Panc1 (cell line): ENCODE results near the gene CLEC2B. TPM values are rescaled to one million over a fixed set of nuclear protein-coding genes. Genes with fewer than 3 reads are reported as not detected.

Source experiments
- ATAC-seq: fragments of 200-7000 bp; cut with Tn5 transposase; 2 replicates; pipeline ENCODE4 v1.9.1; 2020; ENCODE audit warnings: mild to moderate bottlenecking, moderate library complexity
- BruUV-seq: library from RNA; stranded (reverse); fragments of 400-500 nt; replicated peaks from 2 replicates; lab custom pipeline; 2021; lab: Mats Ljungman, UMichigan
- CTCF ChIA-PET: fragments of 300-600 bp; sonication (Branson Sonifier 250); formaldehyde crosslinking; loops from one replicate; lab custom pipeline; 2022; ENCODE audit warnings: antibody characterized with exemption; lab: Charles Lee
- POLR2A ChIA-PET: fragments of 300-600 bp; sonication (Branson Sonifier 250); formaldehyde crosslinking; loops from one replicate; lab custom pipeline; 2022; ENCODE audit warnings: antibody characterized with exemption; lab: Charles Lee
- DNase-seq: peaks from one replicate; pipeline ENCODE4 v3.0.0-alpha.2; 2010; ENCODE audit warnings: low read depth, low spot score
- H3K27ac ChIP-seq: 2 replicates; pipeline ENCODE4 v1.5.1; 2011; ENCODE audit warnings: mild to moderate bottlenecking, low read length, inconsistent platforms
- H3K27me3 ChIP-seq: fragments of 200-500 bp; sonication (Bioruptor generic); 2 replicates; pipeline ENCODE4 v1.6.0; 2014; ENCODE audit warnings: low read length, inconsistent platforms; ENCODE audit not compliant: control insufficient read depth, insufficient read depth
- H3K36me3 ChIP-seq: fragments of 200-500 bp; sonication (Bioruptor generic); 2 replicates; pipeline ENCODE4 v1.5.1; 2014; ENCODE audit warnings: inconsistent platforms, mild to moderate bottlenecking, low read length, moderate library complexity; ENCODE audit not compliant: control insufficient read depth, insufficient read depth
- H3K4me1 ChIP-seq: 2 replicates; pipeline ENCODE4 v1.5.1; 2011; ENCODE audit warnings: inconsistent platforms, mild to moderate bottlenecking, low read length, moderate library complexity; ENCODE audit not compliant: control insufficient read depth, insufficient read depth
- H3K4me3 ChIP-seq, 2 experiments: 2 replicates each; pipeline ENCODE4 v1.5.1; 2011 to 2012; ENCODE audit warnings: low read depth in 2 of 2, low read length in 2 of 2, mild to moderate bottlenecking in 2 of 2, inconsistent platforms in 1 of 2, moderate library complexity in 1 of 2
- H3K9me3 ChIP-seq: fragments of 200-500 bp; sonication (Bioruptor generic); 2 replicates; pipeline ENCODE4 v1.5.1; 2014; ENCODE audit warnings: low read depth, mild to moderate bottlenecking, inconsistent platforms, low read length, moderate library complexity; ENCODE audit not compliant: control insufficient read depth, insufficient read depth
- POLR2AphosphoS5 ChIP-seq: IDR thresholded peaks from 2 replicates; pipeline ENCODE4 v1.6.1; 2012; ENCODE audit warnings: mild to moderate bottlenecking, low read depth, low read length, moderate library complexity
- SIN3A ChIP-seq: IDR thresholded peaks from 2 replicates; pipeline ENCODE4 v1.6.1; 2012; ENCODE audit warnings: low read depth, mild to moderate bottlenecking, low read length, moderate library complexity, borderline replicate concordance; ENCODE audit not compliant: insufficient read depth
- TCF7L2 ChIP-seq: IDR thresholded peaks from 2 replicates; pipeline ENCODE4 v1.6.1; 2011; ENCODE audit warnings: mild to moderate bottlenecking, low read depth, low read length, inconsistent platforms
- in situ Hi-C: cut with HindIII; loops from 2 replicates; pipeline ENCODE4 v1.10.0; 2016; ENCODE audit warnings: low sequenced_read_pairs, low pct_unique_long_range_greater_than_20kb
- intact Hi-C: fragments of 100-400 bp; cut with micrococcal nuclease; formaldehyde crosslinking; loops from one replicate; pipeline ENCODE4 v1.10.0; 2022; ENCODE audit not compliant: unreplicated experiment
- total RNA-seq: library from RNA; stranded (reverse); gene quantifications from one replicate; pipeline ENCODE4 v1.2.1, GENCODE V29; 2021; ENCODE audit not compliant: unreplicated experiment
- TF ChIP-seq, protein P1 (sequence below): fragments of 450-650 bp; IDR thresholded peaks from 2 replicates; pipeline ENCODE4 v1.5.1; 2017; ENCODE audit warnings: mild to moderate bottlenecking
- TF ChIP-seq, protein P2 (sequence below), 2 experiments: IDR thresholded peaks; 2 replicates each; pipeline ENCODE4 v1.6.1; 2011 to 2012; ENCODE audit warnings: low read depth in 2 of 2, control low read depth in 1 of 2, low read length in 1 of 2, mild to moderate bottlenecking in 1 of 2, moderate library complexity in 1 of 2; ENCODE audit not compliant: insufficient read depth in 1 of 2

Gene CLEC2B
- total RNA-seq, 1 experiment from 2014 or later: 2.4 TPM

DNA sequence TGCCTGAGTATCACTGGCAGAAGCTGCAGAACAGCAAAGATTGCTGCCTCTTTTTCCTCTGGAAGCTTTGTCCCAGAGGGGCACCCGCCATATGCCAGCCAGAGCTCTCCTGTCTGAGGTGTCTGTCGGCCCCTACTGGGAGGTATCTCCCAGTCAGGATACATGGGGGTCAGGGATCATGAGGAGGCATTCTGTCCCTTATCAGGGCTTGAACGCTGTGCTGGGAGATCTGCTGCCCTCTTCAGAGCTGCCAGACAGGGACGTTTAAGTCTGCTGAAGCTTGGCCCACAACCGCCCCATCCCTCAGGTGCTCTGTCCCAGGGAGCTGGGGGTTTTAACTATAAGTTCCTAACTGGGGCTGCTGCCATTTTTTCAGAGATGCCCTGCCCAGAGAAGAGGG is 20.3 kb downstream of the CLEC2B start:
- Histone ChIP-seq H3K27me3 (no peaks in the 10 kb centered on the region), H3K36me3 (no peaks in the 10 kb centered on the region), H3K9me3 (no peaks in the 10 kb centered on the region), H3K4me3 (no peak overlapping the region), H3K4me1 (no peaks in the 10 kb centered on the region), H3K27ac (no peak overlapping the region)
- ATAC-seq (no peak), DNase-seq (no peak)
- BruUV-seq: no TSS peak
- POLR2A ChIA-PET: no interaction called here
- in situ Hi-C loops (no loop called here), intact Hi-C loops (no loop called here)
- TF ChIP-seq, protein P1, sequence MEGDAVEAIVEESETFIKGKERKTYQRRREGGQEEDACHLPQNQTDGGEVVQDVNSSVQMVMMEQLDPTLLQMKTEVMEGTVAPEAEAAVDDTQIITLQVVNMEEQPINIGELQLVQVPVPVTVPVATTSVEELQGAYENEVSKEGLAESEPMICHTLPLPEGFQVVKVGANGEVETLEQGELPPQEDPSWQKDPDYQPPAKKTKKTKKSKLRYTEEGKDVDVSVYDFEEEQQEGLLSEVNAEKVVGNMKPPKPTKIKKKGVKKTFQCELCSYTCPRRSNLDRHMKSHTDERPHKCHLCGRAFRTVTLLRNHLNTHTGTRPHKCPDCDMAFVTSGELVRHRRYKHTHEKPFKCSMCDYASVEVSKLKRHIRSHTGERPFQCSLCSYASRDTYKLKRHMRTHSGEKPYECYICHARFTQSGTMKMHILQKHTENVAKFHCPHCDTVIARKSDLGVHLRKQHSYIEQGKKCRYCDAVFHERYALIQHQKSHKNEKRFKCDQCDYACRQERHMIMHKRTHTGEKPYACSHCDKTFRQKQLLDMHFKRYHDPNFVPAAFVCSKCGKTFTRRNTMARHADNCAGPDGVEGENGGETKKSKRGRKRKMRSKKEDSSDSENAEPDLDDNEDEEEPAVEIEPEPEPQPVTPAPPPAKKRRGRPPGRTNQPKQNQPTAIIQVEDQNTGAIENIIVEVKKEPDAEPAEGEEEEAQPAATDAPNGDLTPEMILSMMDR: no peak
- no peak for TF ChIP-seq TCF7L2
- CTCF ChIA-PET: no interaction called here

DNA sequence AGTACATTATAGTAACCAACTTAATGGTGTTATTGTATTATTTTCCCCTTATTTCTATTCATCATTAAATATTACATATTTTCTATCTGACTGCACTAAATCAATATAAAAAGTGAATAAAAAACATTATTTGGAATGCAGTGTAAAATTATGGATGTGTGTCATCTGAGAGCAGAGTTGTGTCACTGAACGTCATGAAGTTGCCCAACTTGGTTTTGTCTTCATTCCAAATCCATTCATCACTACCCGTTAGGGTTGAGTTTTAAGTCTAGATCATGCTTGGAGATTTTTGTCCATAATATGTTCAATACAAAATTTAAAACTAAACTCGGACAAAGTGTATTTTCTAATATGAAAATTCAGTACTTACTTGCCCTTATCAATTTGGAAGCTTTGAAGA is 25.7 kb downstream of the CLEC2B start:
- CTCF ChIA-PET: no interaction called here
- DNase-seq (no peak), ATAC-seq (no peak)

DNA sequence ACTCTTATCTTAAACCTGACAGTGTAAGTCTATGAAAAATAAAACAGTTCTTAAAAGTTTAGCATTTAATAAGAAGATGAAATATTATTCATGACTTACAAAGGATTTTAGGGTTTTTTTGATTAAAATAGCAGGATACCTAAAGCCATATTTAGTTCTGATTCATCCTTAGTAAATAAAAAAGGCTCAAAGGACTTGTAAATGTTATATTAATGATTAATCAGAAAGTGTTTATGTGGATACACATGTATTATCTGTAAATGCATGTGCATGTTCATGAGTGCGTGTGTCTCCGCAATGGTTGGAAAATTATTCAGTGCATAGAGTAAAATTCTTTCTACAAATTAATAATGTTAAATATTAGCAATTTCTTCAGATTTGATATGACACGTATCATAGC is 37.4 kb downstream of the CLEC2B start:
- intact Hi-C loops: no loop called here
- no peak overlapping the region for H3K4me3 ChIP-seq
- DNase-seq (no peak), ATAC-seq (no peak)
- ChIA-PET CTCF (no interaction called here), POLR2A (no interaction called here)
- BruUV-seq: no TSS peak
- H3K9me3 ChIP-seq: no peaks in the 10 kb centered on the region
- TF ChIP-seq POLR2AphosphoS5 (no peak), SIN3A (no peak), TCF7L2 (no peak)
- TF ChIP-seq, protein P1: no peak
- TF ChIP-seq, protein P2, sequence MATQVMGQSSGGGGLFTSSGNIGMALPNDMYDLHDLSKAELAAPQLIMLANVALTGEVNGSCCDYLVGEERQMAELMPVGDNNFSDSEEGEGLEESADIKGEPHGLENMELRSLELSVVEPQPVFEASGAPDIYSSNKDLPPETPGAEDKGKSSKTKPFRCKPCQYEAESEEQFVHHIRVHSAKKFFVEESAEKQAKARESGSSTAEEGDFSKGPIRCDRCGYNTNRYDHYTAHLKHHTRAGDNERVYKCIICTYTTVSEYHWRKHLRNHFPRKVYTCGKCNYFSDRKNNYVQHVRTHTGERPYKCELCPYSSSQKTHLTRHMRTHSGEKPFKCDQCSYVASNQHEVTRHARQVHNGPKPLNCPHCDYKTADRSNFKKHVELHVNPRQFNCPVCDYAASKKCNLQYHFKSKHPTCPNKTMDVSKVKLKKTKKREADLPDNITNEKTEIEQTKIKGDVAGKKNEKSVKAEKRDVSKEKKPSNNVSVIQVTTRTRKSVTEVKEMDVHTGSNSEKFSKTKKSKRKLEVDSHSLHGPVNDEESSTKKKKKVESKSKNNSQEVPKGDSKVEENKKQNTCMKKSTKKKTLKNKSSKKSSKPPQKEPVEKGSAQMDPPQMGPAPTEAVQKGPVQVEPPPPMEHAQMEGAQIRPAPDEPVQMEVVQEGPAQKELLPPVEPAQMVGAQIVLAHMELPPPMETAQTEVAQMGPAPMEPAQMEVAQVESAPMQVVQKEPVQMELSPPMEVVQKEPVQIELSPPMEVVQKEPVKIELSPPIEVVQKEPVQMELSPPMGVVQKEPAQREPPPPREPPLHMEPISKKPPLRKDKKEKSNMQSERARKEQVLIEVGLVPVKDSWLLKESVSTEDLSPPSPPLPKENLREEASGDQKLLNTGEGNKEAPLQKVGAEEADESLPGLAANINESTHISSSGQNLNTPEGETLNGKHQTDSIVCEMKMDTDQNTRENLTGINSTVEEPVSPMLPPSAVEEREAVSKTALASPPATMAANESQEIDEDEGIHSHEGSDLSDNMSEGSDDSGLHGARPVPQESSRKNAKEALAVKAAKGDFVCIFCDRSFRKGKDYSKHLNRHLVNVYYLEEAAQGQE (IDR thresholded peaks at IDR 0.05; ENCODE audit: insufficient read depth in 1 of 2, low read depth in 2 of 2, low read length in 1 of 2): no peak
- H3K27ac ChIP-seq: no peak overlapping the region
- no peaks in the 10 kb centered on the region for H3K4me1 ChIP-seq
- no peaks in the 10 kb centered on the region for H3K36me3 ChIP-seq
- in situ Hi-C loops: no loop called here
- no peaks in the 10 kb centered on the region for H3K27me3 ChIP-seq

More for the DNA sequence above, 25.7 kb downstream of the CLEC2B start:
- Histone ChIP-seq H3K27me3 (no peaks in the 10 kb centered on the region), H3K9me3 (no peaks in the 10 kb centered on the region), H3K27ac (no peak overlapping the region), H3K4me1 (no peaks in the 10 kb centered on the region), H3K4me3 (no peak overlapping the region), H3K36me3 (no peaks in the 10 kb centered on the region)
- in situ Hi-C loops (no loop called here), intact Hi-C loops (no loop called here)
- no TSS peak for BruUV-seq
- TF ChIP-seq, protein P1: no peak
- POLR2A ChIA-PET: no interaction called here
